Measurements from ENCODE around the gene ITGA8. TPM values are rescaled to one million over a fixed set of nuclear protein-coding genes. Genes with fewer than 3 reads are reported as not detected.

The ITGA8 gene
- total RNA-seq, 2 donors from 2014 or later: not detected

DNA sequence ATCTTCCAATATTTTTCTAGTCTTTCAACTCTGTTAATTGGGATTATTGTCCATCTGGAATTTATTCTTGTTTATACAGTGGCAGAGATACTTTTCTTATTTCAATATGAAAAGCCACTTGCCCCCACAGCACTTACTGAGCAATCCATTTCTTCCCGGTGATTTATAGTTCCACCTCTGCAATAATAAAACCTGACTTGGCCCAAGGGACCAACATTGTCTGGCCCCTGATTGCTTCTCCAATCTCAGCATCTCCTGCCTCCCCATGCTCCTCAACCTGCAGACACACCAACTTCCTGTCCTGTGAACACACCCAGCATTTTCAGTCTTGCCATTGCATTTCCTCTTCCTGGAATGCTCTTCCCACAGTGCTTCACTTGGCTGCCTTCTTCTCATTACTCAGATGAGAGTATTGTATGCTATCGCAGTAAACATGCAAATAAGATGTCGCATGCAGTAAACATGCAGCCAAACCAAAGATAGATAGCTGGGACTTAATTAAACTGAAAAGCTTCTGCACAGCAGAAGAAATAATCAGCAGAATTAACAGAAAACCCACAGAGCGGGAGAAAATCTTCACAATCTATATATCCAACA lies 19.5 kb downstream of the ITGA8 start:
- Mint-ChIP-seq H3K36me3 (ENCODE audit: low read depth) (no peaks in the 10 kb centered on the region), H3K4me1 (no peaks in the 10 kb centered on the region), H3K4me3 (no peak overlapping the region), H3K27me3 (peaks cover 16% of the 10 kb centered on the region), H3K27ac (no peak overlapping the region)
- no peak for DNase-seq
- ATAC-seq: no peak
- H3K9me3 ChIP-seq (ENCODE audit: control insufficient read depth, low read length, poor library complexity, severe bottlenecking): no peaks in the 10 kb centered on the region

DNA sequence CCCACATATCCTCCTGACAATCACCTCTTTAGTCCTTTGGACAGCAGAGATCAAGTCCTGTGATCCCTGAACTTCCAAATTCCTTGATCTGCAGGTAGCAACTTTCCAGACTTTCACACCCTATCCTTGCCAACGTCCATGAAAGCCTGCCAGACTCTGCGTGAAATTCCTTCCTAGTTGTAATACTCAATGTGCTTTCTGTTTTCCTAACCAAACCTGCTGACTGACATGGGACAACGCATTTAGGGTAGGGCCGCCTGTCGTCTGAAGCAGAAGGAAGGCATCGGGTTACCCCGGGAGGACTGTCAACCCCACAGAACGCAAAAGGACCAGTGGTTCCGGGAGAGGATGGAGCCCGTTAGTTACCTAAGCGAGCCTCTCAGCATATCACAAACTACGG lies 23.9 kb downstream of the ITGA8 start:
- no peaks in the 10 kb centered on the region for H3K9me3 ChIP-seq (ENCODE audit: control insufficient read depth, low read length, poor library complexity, severe bottlenecking)
- Mint-ChIP-seq H3K27ac (no peak overlapping the region), H3K27me3 (peaks cover 41% of the 10 kb centered on the region), H3K36me3 (ENCODE audit: low read depth) (no peaks in the 10 kb centered on the region), H3K4me1 (no peaks in the 10 kb centered on the region), H3K4me3 (no peak overlapping the region)
- no peak for DNase-seq
- ATAC-seq: no peak

DNA sequence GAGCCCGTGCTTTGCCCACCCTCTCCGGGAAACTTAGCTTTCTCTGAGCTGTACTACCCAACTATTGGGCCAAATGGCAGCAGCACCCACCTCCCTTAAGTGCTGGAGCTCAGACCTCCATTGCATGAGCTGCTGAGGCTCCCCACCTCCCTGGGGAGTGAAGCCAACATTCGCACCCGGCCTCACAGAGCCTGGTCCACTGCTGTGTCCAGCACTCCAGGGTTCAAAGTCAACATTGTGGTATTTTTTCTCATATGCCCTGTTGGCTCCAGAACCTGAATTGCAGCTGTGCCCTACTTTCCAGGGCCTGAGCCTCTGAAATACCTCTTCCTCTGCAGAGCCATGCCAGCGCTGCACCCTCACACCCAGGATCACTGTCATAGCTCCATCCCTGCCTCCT lies 29.7 kb downstream of the ITGA8 start:
- no peak overlapping the region for H3K4me3 Mint-ChIP-seq
- ATAC-seq (no peak), DNase-seq (no peak)
- H3K9me3 ChIP-seq (ENCODE audit: control insufficient read depth, low read length, poor library complexity, severe bottlenecking): no peaks in the 10 kb centered on the region
- peaks cover 2% of the 10 kb centered on the region for H3K36me3 Mint-ChIP-seq (ENCODE audit: low read depth)
- H3K4me1 Mint-ChIP-seq: peaks cover 2% of the 10 kb centered on the region
- H3K27me3 Mint-ChIP-seq: peaks cover 67% of the 10 kb centered on the region
- no peak overlapping the region for H3K27ac Mint-ChIP-seq

DNA sequence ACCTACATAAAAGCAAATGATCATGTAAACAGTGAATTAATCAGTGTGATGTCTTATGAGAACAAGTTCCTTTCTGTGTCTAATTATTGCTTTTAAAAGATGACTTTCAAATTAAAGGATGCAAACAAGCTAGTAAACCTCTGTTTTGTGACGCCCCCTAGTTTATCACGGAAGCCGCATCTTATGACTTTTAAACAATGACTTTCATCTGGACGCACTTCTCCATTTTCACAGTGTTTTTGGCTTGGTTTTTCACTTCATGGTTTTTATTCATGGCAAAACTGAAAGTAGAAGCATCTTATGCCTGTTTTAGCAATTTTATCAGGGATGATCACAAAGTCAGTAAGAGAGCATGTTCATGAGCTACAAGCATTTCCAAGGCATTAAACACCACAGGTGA lies 35.0 kb downstream of the ITGA8 start:
- peaks cover 64% of the 10 kb centered on the region for H3K27me3 Mint-ChIP-seq
- ATAC-seq (no peak), DNase-seq (no peak)
- no peaks in the 10 kb centered on the region for H3K9me3 ChIP-seq (ENCODE audit: control insufficient read depth, low read length, poor library complexity, severe bottlenecking)
- no peak overlapping the region for H3K4me3 Mint-ChIP-seq
- no peaks in the 10 kb centered on the region for H3K4me1 Mint-ChIP-seq
- no peaks in the 10 kb centered on the region for H3K36me3 Mint-ChIP-seq (ENCODE audit: low read depth)
- H3K27ac Mint-ChIP-seq: no peak overlapping the region

DNA sequence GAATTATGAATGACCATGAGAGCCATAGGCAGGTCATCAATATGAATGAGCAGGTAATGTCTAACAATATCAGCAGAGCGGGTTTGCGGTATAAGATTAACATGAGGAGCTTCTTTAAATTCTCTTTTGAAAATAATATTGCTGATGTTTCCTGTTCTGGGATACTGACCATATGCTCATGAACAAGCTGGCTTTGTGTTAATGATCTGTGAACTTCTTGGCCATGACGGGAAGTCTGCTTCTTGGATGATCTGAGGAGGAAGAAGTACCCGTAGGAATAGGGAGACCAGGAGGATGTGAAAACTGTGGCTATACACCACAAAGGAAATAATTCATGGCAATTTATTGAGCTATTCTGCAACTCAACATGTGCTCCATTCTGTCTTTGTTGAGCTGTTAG lies 38.6 kb downstream of the ITGA8 start:
- no peak overlapping the region for H3K4me3 Mint-ChIP-seq
- H3K27me3 Mint-ChIP-seq: peaks cover 45% of the 10 kb centered on the region
- DNase-seq (no peak), ATAC-seq (no peak)
- no peaks in the 10 kb centered on the region for H3K4me1 Mint-ChIP-seq
- no peak overlapping the region for H3K27ac Mint-ChIP-seq
- no peaks in the 10 kb centered on the region for H3K9me3 ChIP-seq (ENCODE audit: control insufficient read depth, low read length, poor library complexity, severe bottlenecking)
- H3K36me3 Mint-ChIP-seq (ENCODE audit: low read depth): no peaks in the 10 kb centered on the region

DNA sequence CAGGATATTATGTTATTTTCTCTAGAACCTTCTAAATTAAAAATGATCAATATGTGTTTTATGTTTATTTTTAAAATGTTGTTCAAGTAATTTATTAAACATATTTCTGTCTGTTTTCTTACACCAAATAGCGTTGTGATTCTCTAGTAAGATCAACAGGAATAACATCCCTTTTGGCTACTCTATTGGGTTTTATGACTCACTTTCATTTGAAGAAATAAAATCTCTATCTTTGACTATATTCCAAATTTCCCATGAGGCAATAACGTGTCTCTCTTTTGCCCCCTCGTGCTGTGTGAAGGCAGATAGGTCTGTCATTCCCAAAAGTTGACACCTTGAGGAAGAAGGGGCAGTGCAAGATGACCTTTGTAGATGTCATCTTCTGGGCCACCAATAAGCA lies 40.9 kb downstream of the ITGA8 start:
- no peaks in the 10 kb centered on the region for H3K36me3 Mint-ChIP-seq (ENCODE audit: low read depth)

DNA sequence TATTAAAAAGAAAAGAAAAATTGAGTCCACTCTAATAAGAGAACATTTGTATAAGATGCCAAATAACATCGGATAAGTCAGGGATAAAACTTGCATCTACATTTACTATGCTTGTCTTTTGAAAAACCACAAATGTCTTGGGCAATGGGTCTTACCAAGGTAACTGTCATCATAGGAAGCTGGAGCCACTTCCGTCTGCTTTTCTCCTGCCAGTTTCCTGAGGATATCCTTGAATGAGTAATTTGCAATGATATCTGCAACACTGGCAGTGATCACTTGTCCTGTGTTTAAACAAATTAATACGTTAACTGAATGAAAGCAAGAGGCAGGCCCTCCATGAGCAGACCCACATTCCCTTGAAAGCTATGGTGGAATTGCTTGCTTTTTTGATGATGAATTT lies 47.3 kb downstream of the ITGA8 start:
- Mint-ChIP-seq H3K4me1 (peaks cover 2% of the 10 kb centered on the region), H3K27ac (no peak overlapping the region), H3K36me3 (ENCODE audit: low read depth) (peaks cover 4% of the 10 kb centered on the region), H3K27me3 (peaks cover 24% of the 10 kb centered on the region), H3K4me3 (no peak overlapping the region)
- no peaks in the 10 kb centered on the region for H3K9me3 ChIP-seq (ENCODE audit: control insufficient read depth, low read length, poor library complexity, severe bottlenecking)
- DNase-seq (no peak), ATAC-seq (no peak)

More for the DNA sequence above, 40.9 kb downstream of the ITGA8 start:
- H3K27ac Mint-ChIP-seq: no peak overlapping the region
- no peak overlapping the region for H3K4me3 Mint-ChIP-seq
- DNase-seq (no peak), ATAC-seq (no peak)
- no peaks in the 10 kb centered on the region for H3K9me3 ChIP-seq (ENCODE audit: control insufficient read depth, low read length, poor library complexity, severe bottlenecking)
- peaks cover 2% of the 10 kb centered on the region for H3K4me1 Mint-ChIP-seq
- peaks cover 43% of the 10 kb centered on the region for H3K27me3 Mint-ChIP-seq

DNA sequence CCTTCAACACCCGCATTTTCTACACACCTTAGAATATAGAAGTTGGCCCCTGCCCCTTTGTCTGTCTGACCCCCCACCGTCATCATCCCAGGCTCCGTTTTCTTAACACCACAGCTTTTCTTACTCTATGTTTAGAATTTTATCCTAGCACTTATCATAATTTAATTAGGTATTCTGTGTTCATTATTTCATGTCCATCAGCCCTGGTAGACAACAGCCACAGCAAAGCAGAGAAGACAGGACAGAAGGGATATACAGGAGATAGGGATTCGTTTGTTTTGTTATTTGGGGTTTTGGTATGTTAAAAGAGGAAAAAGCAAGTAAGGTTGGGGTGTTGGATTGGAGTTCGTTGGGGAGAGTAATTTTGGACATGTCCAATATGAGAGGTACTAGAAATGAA lies 48.8 kb downstream of the ITGA8 start:
- ATAC-seq: no peak
- no peaks in the 10 kb centered on the region for H3K9me3 ChIP-seq (ENCODE audit: control insufficient read depth, low read length, poor library complexity, severe bottlenecking)
- Mint-ChIP-seq H3K36me3 (ENCODE audit: low read depth) (peaks cover 4% of the 10 kb centered on the region), H3K27me3 (peaks cover 19% of the 10 kb centered on the region), H3K4me3 (no peak overlapping the region), H3K27ac (no peak overlapping the region), H3K4me1 (peaks cover 2% of the 10 kb centered on the region)
- DNase-seq: no peak

DNA sequence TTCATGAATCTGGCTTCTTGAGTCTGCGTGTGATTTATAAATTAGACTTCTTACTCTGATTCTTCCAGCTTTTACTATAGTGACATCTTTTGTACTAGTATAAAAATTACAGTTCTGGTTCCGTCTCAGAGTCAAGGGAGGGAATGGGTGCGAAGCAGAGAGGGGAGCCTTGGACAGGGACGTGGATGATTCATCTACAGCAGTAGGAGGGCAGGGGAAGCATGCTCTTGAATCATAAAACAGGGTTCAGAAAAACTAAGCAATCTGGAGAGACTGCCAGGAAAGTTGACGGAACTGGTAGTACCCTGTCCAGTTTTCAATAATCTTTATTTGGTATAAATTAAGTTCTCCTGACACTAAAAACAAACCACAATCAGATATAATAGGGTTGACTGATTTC lies 58.1 kb downstream of the ITGA8 start:
- Mint-ChIP-seq H3K4me3 (no peak overlapping the region), H3K27ac (no peak overlapping the region), H3K4me1 (no peaks in the 10 kb centered on the region), H3K36me3 (ENCODE audit: low read depth) (no peaks in the 10 kb centered on the region), H3K27me3 (peaks cover 13% of the 10 kb centered on the region)
- no peak for ATAC-seq
- no peaks in the 10 kb centered on the region for H3K9me3 ChIP-seq (ENCODE audit: control insufficient read depth, low read length, poor library complexity, severe bottlenecking)
- no peak for DNase-seq

DNA sequence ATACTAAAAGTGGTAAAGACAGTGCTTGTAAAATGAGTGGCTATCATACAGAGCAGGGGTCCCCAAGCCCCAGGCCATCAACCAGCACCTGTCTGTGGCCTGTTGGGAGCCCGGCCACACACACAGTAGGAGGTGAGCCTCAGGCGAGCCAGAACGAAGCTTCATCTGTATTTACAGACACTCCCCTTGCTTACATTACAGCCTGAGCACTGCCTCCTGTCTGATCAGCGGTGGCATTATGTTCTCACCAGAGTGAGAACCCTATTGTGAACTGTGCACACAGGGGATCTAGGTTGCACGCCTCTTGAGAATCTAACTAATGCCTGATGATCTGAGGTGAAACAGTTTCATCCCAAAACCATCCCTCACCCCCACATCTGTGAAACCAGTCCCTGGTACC lies 58.7 kb downstream of the ITGA8 start:
- no peaks in the 10 kb centered on the region for H3K4me1 Mint-ChIP-seq
- no peaks in the 10 kb centered on the region for H3K9me3 ChIP-seq (ENCODE audit: control insufficient read depth, low read length, poor library complexity, severe bottlenecking)
- ATAC-seq (no peak), DNase-seq (no peak)
- no peaks in the 10 kb centered on the region for H3K36me3 Mint-ChIP-seq (ENCODE audit: low read depth)
- no peak overlapping the region for H3K4me3 Mint-ChIP-seq
- H3K27ac Mint-ChIP-seq: no peak overlapping the region
- peaks cover 14% of the 10 kb centered on the region for H3K27me3 Mint-ChIP-seq

DNA sequence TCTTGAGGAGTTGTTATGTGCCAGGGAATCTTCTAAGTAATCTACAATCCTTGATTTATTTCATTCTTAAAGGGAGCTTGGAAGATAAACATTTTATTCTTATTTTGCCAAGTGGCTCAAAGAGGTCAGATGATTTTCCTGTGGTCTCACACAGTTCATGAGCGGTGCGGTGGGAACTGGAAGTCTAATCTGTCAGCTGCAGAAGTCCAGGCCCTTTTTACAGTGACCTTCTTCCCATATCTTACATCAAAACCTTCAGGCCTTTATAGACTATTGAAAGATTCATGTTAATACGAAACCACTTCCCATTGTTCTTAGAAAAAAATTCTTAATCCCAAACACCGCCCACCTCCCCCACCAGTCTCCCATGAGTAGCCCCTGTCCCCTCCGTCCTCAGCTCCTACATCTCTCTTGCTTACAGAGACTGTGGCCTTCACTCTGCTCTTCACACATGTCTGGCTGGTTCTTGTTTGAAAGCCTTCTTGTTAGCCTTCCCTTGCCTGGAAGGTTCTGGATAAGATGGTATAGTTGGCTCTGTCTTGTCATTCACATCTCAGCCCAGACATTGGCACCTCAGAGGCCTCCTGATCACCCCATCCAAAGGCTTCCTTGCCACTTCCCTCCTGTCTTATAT lies 61.5 kb downstream of the ITGA8 start:
- Mint-ChIP-seq H3K4me3 (no peak overlapping the region), H3K4me1 (no peaks in the 10 kb centered on the region), H3K27me3 (peaks cover 31% of the 10 kb centered on the region), H3K27ac (no peak overlapping the region), H3K36me3 (ENCODE audit: low read depth) (no peaks in the 10 kb centered on the region)
- no peaks in the 10 kb centered on the region for H3K9me3 ChIP-seq (ENCODE audit: control insufficient read depth, low read length, poor library complexity, severe bottlenecking)
- DNase-seq (no peak), ATAC-seq (no peak)

DNA sequence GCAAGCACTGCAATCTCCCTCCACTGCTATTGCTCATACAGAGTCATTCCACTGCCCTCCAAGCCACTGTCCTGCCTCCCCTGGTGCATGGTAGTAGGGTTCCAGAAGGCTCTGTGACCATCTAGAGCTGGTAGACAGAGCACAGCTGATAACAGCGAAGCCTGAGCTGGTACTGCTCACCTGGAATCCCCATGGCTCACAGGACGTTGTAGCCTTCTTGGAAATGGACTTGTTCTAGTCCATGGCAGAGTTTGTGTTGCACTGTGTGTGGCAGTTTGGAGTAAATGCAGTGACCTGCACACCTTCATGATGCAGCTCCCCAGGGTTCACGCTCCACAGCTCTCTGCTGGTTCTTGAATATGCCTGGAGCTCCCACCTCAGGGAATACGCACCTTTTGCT lies 67.0 kb downstream of the ITGA8 start:
- no peaks in the 10 kb centered on the region for H3K36me3 Mint-ChIP-seq (ENCODE audit: low read depth)
- no peak overlapping the region for H3K27ac Mint-ChIP-seq
- no peaks in the 10 kb centered on the region for H3K4me1 Mint-ChIP-seq
- DNase-seq (no peak), ATAC-seq (no peak)
- no peak overlapping the region for H3K4me3 Mint-ChIP-seq
- peaks cover 22% of the 10 kb centered on the region for H3K27me3 Mint-ChIP-seq
- H3K9me3 ChIP-seq (ENCODE audit: control insufficient read depth, low read length, poor library complexity, severe bottlenecking): no peaks in the 10 kb centered on the region

DNA sequence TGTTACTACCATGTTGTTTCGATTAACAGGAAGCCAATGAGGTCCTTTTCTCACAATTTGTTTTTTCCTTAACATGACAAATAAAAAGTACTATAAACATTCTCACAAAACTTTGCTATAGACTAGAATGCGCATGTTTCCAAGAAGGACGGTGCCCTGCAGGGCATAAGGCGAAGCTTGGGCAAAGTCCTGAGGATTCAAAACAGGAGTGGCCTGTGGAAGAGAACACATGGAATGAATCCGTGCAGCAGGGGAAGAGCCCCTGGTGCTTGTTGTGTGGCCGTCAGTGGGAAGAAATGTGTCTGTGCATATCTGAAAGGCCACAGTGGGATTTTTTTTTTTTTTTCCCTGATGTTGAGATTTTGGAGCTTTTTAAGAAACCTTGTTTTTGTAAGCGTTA lies 67.6 kb downstream of the ITGA8 start:
- Mint-ChIP-seq H3K4me3 (no peak overlapping the region), H3K27ac (no peak overlapping the region), H3K4me1 (no peaks in the 10 kb centered on the region), H3K27me3 (peaks cover 22% of the 10 kb centered on the region), H3K36me3 (ENCODE audit: low read depth) (no peaks in the 10 kb centered on the region)
- no peak for DNase-seq
- no peaks in the 10 kb centered on the region for H3K9me3 ChIP-seq (ENCODE audit: control insufficient read depth, low read length, poor library complexity, severe bottlenecking)
- ATAC-seq: no peak

DNA sequence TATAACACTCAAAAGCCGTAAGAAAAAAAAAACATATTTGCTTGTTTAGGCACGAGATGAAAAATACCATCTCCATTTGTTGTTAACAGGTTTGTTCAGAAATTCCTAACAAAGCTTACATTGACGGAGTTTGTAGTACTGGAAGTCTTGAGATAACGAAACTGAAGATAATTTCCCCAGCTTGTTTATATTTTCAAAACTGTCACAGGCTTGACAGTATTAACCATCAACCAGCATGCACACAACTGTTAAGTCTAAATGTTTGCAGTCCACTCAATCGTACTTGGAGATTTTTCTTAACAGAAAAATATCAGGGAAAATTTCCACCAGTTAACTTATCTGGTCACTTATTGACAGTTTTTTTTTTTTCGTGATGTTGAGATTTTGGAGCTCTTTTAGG lies 68.5 kb downstream of the ITGA8 start:
- Mint-ChIP-seq H3K4me3 (no peak overlapping the region), H3K4me1 (no peaks in the 10 kb centered on the region), H3K27me3 (peaks cover 22% of the 10 kb centered on the region), H3K27ac (no peak overlapping the region), H3K36me3 (ENCODE audit: low read depth) (no peaks in the 10 kb centered on the region)
- H3K9me3 ChIP-seq (ENCODE audit: control insufficient read depth, low read length, poor library complexity, severe bottlenecking): no peaks in the 10 kb centered on the region
- DNase-seq (no peak), ATAC-seq (no peak)
